H1 (cell line): ENCODE data around the gene SIGLEC11. TPM values are rescaled to one million over a fixed set of nuclear protein-coding genes. Genes with fewer than 3 reads are reported as not detected.

Experiments
- CTCF ChIA-PET: fragments of 300-600 bp; sonication (Branson Sonifier 250); formaldehyde crosslinking; loops from one replicate; lab custom pipeline; 2021; ENCODE audit not compliant: partially characterized antibody; lab: Charles Lee
- POLR2A ChIA-PET: fragments of 300-600 bp; sonication (Branson Sonifier 250); formaldehyde crosslinking; loops from one replicate; lab custom pipeline; 2021; ENCODE audit warnings: inconsistent platforms; ENCODE audit not compliant: partially characterized antibody; lab: Charles Lee
- DNase-seq, 2 experiments: peaks; one replicate each; pipeline versions ENCODE4 v3.0.0 to v3.0.0-alpha.2; 2010 to 2022; ENCODE audit warnings: low spot score in 2 of 2, low read depth in 1 of 2, mixed read lengths in 1 of 2
- FAIRE-seq: peaks from 2 replicates; lab custom pipeline; 2011; peaks lifted over from hg19 to GRCh38; lab: Jason Lieb, UNC
- H2AFZ ChIP-seq: 2 replicates; pipeline ENCODE4 v1.8.1; 2012; ENCODE audit warnings: low read length, inconsistent platforms
- H2AK5ac ChIP-seq: 2 replicates; pipeline ENCODE4 v1.6.1; 2013; ENCODE audit warnings: low read depth, low read length
- H2BK120ac ChIP-seq: replicated peaks from 2 replicates; pipeline ENCODE3; 2013; ENCODE audit warnings: low read depth, low read length, inconsistent platforms
- H2BK12ac ChIP-seq: 2 replicates; pipeline ENCODE4 v1.6.1; 2013; ENCODE audit warnings: low read depth, low read length
- H2BK15ac ChIP-seq: 2 replicates; pipeline ENCODE4 v1.6.1; 2013; ENCODE audit warnings: low read length
- H2BK20ac ChIP-seq: 2 replicates; pipeline ENCODE4 v1.6.1; 2013; ENCODE audit warnings: low read length
- H2BK5ac ChIP-seq: 2 replicates; pipeline ENCODE4 v1.6.1; 2013; ENCODE audit warnings: low read depth, low read length
- H3K14ac ChIP-seq: 2 replicates; pipeline ENCODE4 v1.6.1; 2013; ENCODE audit warnings: inconsistent platforms; ENCODE audit not compliant: insufficient read length
- H3K18ac ChIP-seq: 2 replicates; pipeline ENCODE4 v1.6.1; 2013; ENCODE audit warnings: low read length; ENCODE audit errors: extremely low read depth
- H3K23ac ChIP-seq: 2 replicates; pipeline ENCODE4 v1.6.1; 2013; ENCODE audit warnings: inconsistent platforms; ENCODE audit not compliant: insufficient read length
- H3K23me2 ChIP-seq: 2 replicates; pipeline ENCODE4 v1.6.1; 2013; ENCODE audit warnings: low read depth, low read length
- H3K27ac ChIP-seq: 2 replicates; pipeline ENCODE4 v1.6.1; 2011; ENCODE audit warnings: low read depth, low read length, inconsistent platforms
- H3K27me3 ChIP-seq, 4 experiments: replicated peaks in 1 of 4; 1 replicate in 1 of 4; 2 replicates in 3 of 4; pipeline versions ENCODE4 v1.6.1 to v1.8.1; 2011 to 2013; ENCODE audit warnings: low read length in 3 of 4, mild to moderate bottlenecking in 3 of 4, inconsistent platforms in 2 of 4, mixed read lengths in 2 of 4, moderate library complexity in 1 of 4; ENCODE audit not compliant: control insufficient read depth in 3 of 4, insufficient read depth in 3 of 4; ENCODE audit errors: extremely low read depth in 1 of 4
- H3K36me3 ChIP-seq, 4 experiments: 2 replicates each; pipeline versions ENCODE4 v1.6.1 to v1.8.1; 2011 to 2013; ENCODE audit warnings: mild to moderate bottlenecking in 4 of 4, low read length in 3 of 4, moderate library complexity in 2 of 4, control low read depth in 1 of 4, inconsistent platforms in 1 of 4; ENCODE audit not compliant: insufficient read depth in 4 of 4, control insufficient read depth in 2 of 4
- H3K4ac ChIP-seq: replicated peaks from 2 replicates; pipeline ENCODE3; 2013; ENCODE audit warnings: low read length, low read depth, mixed read lengths, inconsistent platforms; ENCODE audit not compliant: insufficient read length
- H3K4me1 ChIP-seq, 4 experiments: replicated peaks in 1 of 4; 1 replicate in 1 of 4; 2 replicates in 3 of 4; pipeline versions ENCODE4 v1.6.1 to v1.8.1; 2011 to 2013; ENCODE audit warnings: low read length in 3 of 4, inconsistent platforms in 2 of 4, mixed read lengths in 1 of 4; ENCODE audit not compliant: insufficient read depth in 4 of 4, control insufficient read depth in 3 of 4
- H3K4me2 ChIP-seq, 2 experiments: 2 replicates each; pipeline versions ENCODE4 v1.6.1 to v1.8.1; 2011 to 2013; ENCODE audit warnings: low read depth in 2 of 2, low read length in 2 of 2, control low read depth in 1 of 2, inconsistent platforms in 1 of 2, mild to moderate bottlenecking in 1 of 2; ENCODE audit not compliant: insufficient read depth in 1 of 2
- H3K4me3 ChIP-seq, 4 experiments: fragments of 200-600, 300-600 bp in 1 of 4; sonication (generic), shearing (Covaris generic), sonication (Bioruptor Twin) in 1 of 4; 2 replicates each; pipeline versions ENCODE4 v1.5.1 to v1.8.1; 2011 to 2016; ENCODE audit warnings: low read length in 4 of 4, low read depth in 3 of 4, control low read depth in 2 of 4, inconsistent platforms in 2 of 4, mild to moderate bottlenecking in 2 of 4, mixed read lengths in 1 of 4, moderate library complexity in 1 of 4; ENCODE audit not compliant: insufficient read depth in 2 of 4; ENCODE audit errors: extremely low read depth in 1 of 4
- H3K56ac ChIP-seq: replicated peaks from 2 replicates; pipeline ENCODE3; 2013; ENCODE audit warnings: low read depth, mild to moderate bottlenecking, mixed read lengths, low read length, inconsistent platforms; ENCODE audit not compliant: insufficient read length
- H3K79me1 ChIP-seq: 2 replicates; pipeline ENCODE4 v1.6.1; 2013; ENCODE audit warnings: low read depth, low read length, control low read depth
- H3K79me2 ChIP-seq, 2 experiments: 2 replicates each; pipeline versions ENCODE4 v1.6.1 to v1.8.1; 2012 to 2013; ENCODE audit warnings: low read length in 2 of 2, mild to moderate bottlenecking in 2 of 2, inconsistent platforms in 1 of 2; ENCODE audit not compliant: insufficient read depth in 2 of 2, control insufficient read depth in 1 of 2
- H3K9ac ChIP-seq, 4 experiments: replicated peaks in 1 of 4; 1 replicate in 1 of 4; 2 replicates in 3 of 4; pipeline versions ENCODE4 v1.6.1 to v1.8.1; 2011 to 2013; ENCODE audit warnings: low read depth in 3 of 4, low read length in 3 of 4, control low read depth in 2 of 4, mild to moderate bottlenecking in 2 of 4, moderate library complexity in 2 of 4, inconsistent platforms in 1 of 4; ENCODE audit errors: extremely low read depth in 1 of 4
- H3K9me3 ChIP-seq, 2 experiments: 2 replicates each; pipeline versions ENCODE4 v1.6.1 to v1.8.1; 2012 to 2013; ENCODE audit warnings: mild to moderate bottlenecking in 2 of 2, moderate library complexity in 2 of 2, control low read depth in 1 of 2, inconsistent platforms in 1 of 2, low read depth in 1 of 2, low read length in 1 of 2, mixed read lengths in 1 of 2; ENCODE audit not compliant: insufficient read depth in 2 of 2
- H4K20me1 ChIP-seq, 2 experiments: replicated peaks in 1 of 2; 2 replicates each; pipeline versions ENCODE3 to v1.8.1; 2011 to 2013; ENCODE audit warnings: inconsistent platforms in 2 of 2, low read length in 2 of 2, mild to moderate bottlenecking in 1 of 2; ENCODE audit not compliant: insufficient read depth in 2 of 2, control insufficient read depth in 1 of 2
- H4K5ac ChIP-seq: 2 replicates; pipeline ENCODE4 v1.6.1; 2013; ENCODE audit warnings: low read length, low read depth, mixed read lengths, inconsistent platforms; ENCODE audit not compliant: insufficient read length
- H4K8ac ChIP-seq: 2 replicates; pipeline ENCODE4 v1.8.0; 2013; ENCODE audit warnings: mild to moderate bottlenecking, moderate library complexity, low read length, inconsistent platforms; ENCODE audit not compliant: insufficient read depth; ENCODE audit errors: extremely low read depth
- H4K91ac ChIP-seq: replicated peaks from 2 replicates; pipeline ENCODE3; 2013; ENCODE audit warnings: low read length, mixed read lengths, inconsistent platforms; ENCODE audit not compliant: insufficient read length
- ATF2 ChIP-seq: IDR thresholded peaks from 2 replicates; pipeline ENCODE4 v1.6.1; 2012; ENCODE audit warnings: low read length, inconsistent platforms
- EGR1 ChIP-seq: IDR thresholded peaks from 2 replicates; pipeline ENCODE4 v1.6.1; 2011; ENCODE audit warnings: low read depth, low read length, borderline replicate concordance
- KDM1A ChIP-seq: fragments of 200-600, 300-600 bp; sonication (generic); IDR thresholded peaks from 2 replicates; pipeline ENCODE4 v1.7.1; 2016; ENCODE audit warnings: mild to moderate bottlenecking, low read length, borderline replicate concordance
- NRF1 ChIP-seq: IDR thresholded peaks from 2 replicates; pipeline ENCODE4 v1.6.1; 2011; ENCODE audit warnings: mild to moderate bottlenecking, low read depth, low read length, improper control_type of control experiment
- PHF8 ChIP-seq: fragments of 200-600 bp; sonication (generic); conservative IDR thresholded peaks from 2 replicates; pipeline ENCODE4 v1.7.1; 2012; ENCODE audit warnings: low read depth, mild to moderate bottlenecking, inconsistent platforms, low read length, moderate library complexity
- SIRT6 ChIP-seq: IDR thresholded peaks from one replicate; pipeline ENCODE4 v1.7.1; 2012; ENCODE audit warnings: low read length, inconsistent platforms
- SP4 ChIP-seq: IDR thresholded peaks from 2 replicates; pipeline ENCODE4 v1.6.1; 2012; ENCODE audit warnings: low read length, inconsistent platforms
- WGBS, 2 experiments: shearing (Covaris generic) in 1 of 2; methylation state at CpG; one replicate each; pipeline versions ENCODE4 v1.1.6 to v1.1.7; 2013 to 2015; ENCODE audit warnings: low lambda C conversion rate in 2 of 2, mixed read lengths in 2 of 2, inconsistent platforms in 1 of 2, low coverage in 1 of 2, missing lambda C conversion rate in 1 of 2; ENCODE audit not compliant: insufficient replicate concordance in 2 of 2, insufficient coverage in 1 of 2, insufficient read length in 1 of 2; ENCODE audit errors: extremely low coverage in 1 of 2, missing lambda C conversion rate in 1 of 2; 5-methylcytosine and 5-hydroxymethylcytosine counted together
- polyA plus RNA-seq, 7 experiments: library from polyadenylated mRNA; depleted of rRNA in 3 of 7; stranded (reverse) in 5 of 7; unstranded in 2 of 7; fragments of >200 nt in 5 of 7; fragments of 200-250 nt in 2 of 7; gene quantifications; 1 replicate in 5 of 7; 2 replicates in 1 of 7; 4 replicates in 1 of 7; pipeline versions ENCODE4 v1.2.1 to v1.2.3, GENCODE V29; 2011 to 2013; ENCODE audit warnings: missing spikeins in 2 of 7, mixed read lengths in 2 of 7
- total RNA-seq: library from RNA; stranded (reverse); fragmentation: NEBNext Ultra II Directional; extraction: Animal tissue kit (Norgen Biotek cat#: 25700); gene quantifications from 2 replicates; pipeline ENCODE4 v1.2.1, GENCODE V29; 2021

SIGLEC11 gene
- total and polyA plus RNA-seq, 2 of the 8 experiments (the other 6 are each of a cell fraction or from before 2014, with no cell fraction given): 0.18 TPM; not detected in 1

DNA sequence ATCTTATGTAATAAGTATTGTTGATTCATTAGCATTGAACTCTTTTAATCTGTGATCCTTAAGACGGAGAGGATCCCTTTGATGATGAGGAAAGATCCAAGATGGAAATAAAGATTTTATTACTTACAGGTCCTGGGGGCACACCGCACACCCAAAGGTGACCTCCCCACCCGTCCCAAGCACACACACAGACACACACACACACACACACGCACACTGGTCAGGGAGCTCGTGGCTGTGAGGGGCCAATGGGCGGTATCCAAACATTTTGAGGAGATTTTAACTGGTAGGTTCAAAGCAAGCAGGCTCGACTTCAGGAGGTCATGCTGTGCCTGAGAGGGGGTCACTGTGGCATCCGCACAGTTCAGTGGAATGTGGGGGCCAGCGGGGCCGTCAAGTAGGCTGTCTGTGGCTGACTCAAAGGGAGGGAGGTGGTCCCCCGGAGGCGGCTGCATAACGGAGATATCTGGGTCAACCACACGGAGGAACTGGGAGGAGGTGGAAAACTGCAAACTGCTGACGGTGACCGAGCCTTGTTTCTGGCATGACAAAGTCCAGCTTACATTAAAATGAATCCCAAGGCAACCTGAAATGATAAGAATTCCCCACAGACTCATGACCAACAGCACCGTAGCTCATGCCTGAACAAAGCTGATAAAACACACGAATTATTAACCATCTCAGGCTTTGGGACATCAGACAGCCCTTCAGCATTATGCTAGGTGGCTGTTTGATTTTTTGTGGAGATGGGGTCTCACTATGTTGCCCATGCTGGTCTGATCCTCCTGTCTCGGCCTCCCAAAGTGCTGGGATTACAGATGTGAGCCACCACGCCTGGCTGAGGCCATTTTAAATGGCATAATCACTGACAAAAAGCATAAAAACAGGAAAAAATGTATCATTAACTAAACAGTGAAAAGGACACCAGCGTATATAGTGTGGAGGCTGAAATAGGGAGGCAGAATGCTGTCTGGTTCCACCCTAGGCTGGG lies 20.9 kb upstream of the SIGLEC11 start:
- no peak overlapping the region for H3K4me3 ChIP-seq
- no peak overlapping the region for H3K27ac ChIP-seq
- H2BK15ac ChIP-seq: no peak overlapping the region
- no peak overlapping the region for H3K14ac ChIP-seq
- H4K5ac ChIP-seq: no peak overlapping the region
- POLR2A ChIA-PET: interaction anchor here (6.1 kb wide), 1 partner anchor 47 kb away, joined by 36 read pairs; no protein-coding TSS in a partner anchor
- H4K20me1 ChIP-seq: peaks cover 0 to 18% of the 10 kb centered on the region in 2 experiments
- no peaks in the 10 kb centered on the region for H3K79me2 ChIP-seq
- CTCF ChIA-PET: interaction anchor here (0.6 to 16.2 kb wide), 21 partner anchors 12 to 72 kb away, joined by 3 to 231 read pairs (median 6); partner anchors contain the start of gene NUP62
- no peaks in the 10 kb centered on the region for H3K9me3 ChIP-seq
- no peaks in the 10 kb centered on the region for H3K36me3 ChIP-seq
- no peak overlapping the region for H2BK120ac ChIP-seq
- no peak overlapping the region for H3K4ac ChIP-seq
- no peak overlapping the region for H3K56ac ChIP-seq
- no peak overlapping the region for H3K9ac ChIP-seq
- no peaks in the 10 kb centered on the region; a peak in 1 of 7 replicates for H3K4me1 ChIP-seq
- no peak overlapping the region for H3K18ac ChIP-seq
- no peaks in the 10 kb centered on the region for H3K27me3 ChIP-seq
- H2BK20ac ChIP-seq: no peak overlapping the region
- no peaks in the 10 kb centered on the region for H3K79me1 ChIP-seq
- no peak overlapping the region for H3K4me2 ChIP-seq
- H2AFZ ChIP-seq: no peak overlapping the region
- no peak overlapping the region for H2AK5ac ChIP-seq
- H3K23me2 ChIP-seq: no peaks in the 10 kb centered on the region
- WGBS, 2 experiments: 81% methylated on average over 18 of the region's 21 CpGs; no CpG with 5 or more reads in 1 of the 2 experiments
- no peak overlapping the region for H2BK12ac ChIP-seq
- TF ChIP-seq NRF1 (no peak), ATF2 (no peak), SP4 (no peak), KDM1A (no peak), EGR1 (no peak), PHF8 (no peak), SIRT6 (no peak)
- TF ChIP-seq, all 59 proteins: peak for 0
- H4K91ac ChIP-seq: no peak overlapping the region
- H2BK5ac ChIP-seq: no peak overlapping the region
- H4K8ac ChIP-seq: no peak overlapping the region
- H3K23ac ChIP-seq: no peak overlapping the region
- FAIRE-seq: no peak
- no peak for DNase-seq
